K562 (cell line): ENCODE measurements around the gene PDZD2. TPM values are rescaled to one million over a fixed set of nuclear protein-coding genes. Genes with fewer than 3 reads are reported as not detected.

ENCODE experiments used
- ATAC-seq: fragments of 200-7000 bp; cut with Tn5 transposase; 3 replicates; pipeline ENCODE4 v1.9.1; 2020; ENCODE audit warnings: moderate library complexity
- BruUV-seq: library from RNA; stranded (reverse); fragments of 400-500 nt; replicated peaks from 2 replicates; lab custom pipeline; 2021; lab: Mats Ljungman, UMichigan
- CTCF ChIA-PET: fragments of 300-600 bp; formaldehyde crosslinking; extraction: SDS; loops from one replicate; lab custom pipeline; 2021; ENCODE audit warnings: low intra/inter-chr PET ratio; lab: Yijun Ruan, JAX
- POLR2A ChIA-PET: fragments of 300-600, 350-650 bp; sonication (Branson Sonifier 250); formaldehyde crosslinking; extraction: SDS; loops from one replicate; lab custom pipeline; 2021; ENCODE audit warnings: antibody characterized with exemption, inconsistent platforms; lab: Yijun Ruan, JAX
- DNase-seq, 4 experiments: peaks; one replicate each; pipeline versions ENCODE4 v3.0.0 to v3.0.0-alpha.2; 2011 to 2018; ENCODE audit warnings: low spot score in 3 of 4, mixed read lengths in 3 of 4; ENCODE audit errors: extremely low read depth in 1 of 4
- FAIRE-seq: peaks from 2 replicates; lab custom pipeline; 2011; peaks lifted over from hg19 to GRCh38; lab: Jason Lieb, UNC
- H2AFZ ChIP-seq: 2 replicates; pipeline ENCODE4 v1.6.0; 2011; ENCODE audit warnings: low read depth, low read length, control low read depth, inconsistent platforms
- H3K27ac ChIP-seq: fragments of 200-600 bp; 3 replicates; pipeline ENCODE4 v1.8.0; 2011; ENCODE audit warnings: low read depth, mild to moderate bottlenecking, control low read depth, inconsistent platforms, low read length, moderate library complexity, mixed read lengths; ENCODE audit errors: extremely low read depth
- H3K27me3 ChIP-seq, 2 experiments: fragments of 300-600 bp in 1 of 2; 2 replicates in 1 of 2; 3 replicates in 1 of 2; pipeline versions ENCODE4 v1.6.0 to v1.8.0; 2011; ENCODE audit warnings: inconsistent platforms in 2 of 2, low read length in 2 of 2, mild to moderate bottlenecking in 1 of 2, mixed read lengths in 1 of 2, moderate library complexity in 1 of 2; ENCODE audit not compliant: control insufficient read depth in 2 of 2, insufficient read depth in 2 of 2
- H3K36me3 ChIP-seq: fragments of 300-600 bp; 3 replicates; pipeline ENCODE4 v1.8.0; 2011; ENCODE audit warnings: mild to moderate bottlenecking, low read length, inconsistent platforms; ENCODE audit not compliant: control insufficient read depth, insufficient read depth
- H3K4me1 ChIP-seq, 2 experiments: fragments of 200-600 bp in 1 of 2; replicated peaks in 1 of 2; 2 replicates in 1 of 2; 3 replicates in 1 of 2; pipeline versions ENCODE4 v1.5.1 to v1.8.0; 2011; ENCODE audit warnings: inconsistent platforms in 2 of 2, low read length in 2 of 2, mild to moderate bottlenecking in 1 of 2, mixed read lengths in 1 of 2, moderate library complexity in 1 of 2; ENCODE audit not compliant: control insufficient read depth in 2 of 2, insufficient read depth in 2 of 2
- H3K4me2 ChIP-seq: 2 replicates; pipeline ENCODE4 v1.6.1; 2011; ENCODE audit warnings: low read length, control low read depth, inconsistent platforms, mixed read lengths; ENCODE audit not compliant: insufficient read depth
- H3K4me3 ChIP-seq: fragments of 200-600 bp; sonication (generic), shearing (Covaris generic); 2 replicates; pipeline ENCODE4 v1.5.1; 2016; ENCODE audit warnings: control low read depth, inconsistent platforms
- H3K79me2 ChIP-seq: fragments of 200-600 bp; 3 replicates; pipeline ENCODE4 v1.8.0; 2011; ENCODE audit warnings: low read length, inconsistent platforms; ENCODE audit not compliant: control insufficient read depth, insufficient read depth
- H3K9ac ChIP-seq, 2 experiments: 2 replicates each; pipeline versions ENCODE4 v1.6.0 to v1.6.1; 2011; ENCODE audit warnings: low read depth in 2 of 2, low read length in 2 of 2, control low read depth in 1 of 2, inconsistent platforms in 1 of 2, mild to moderate bottlenecking in 1 of 2, mixed read lengths in 1 of 2; ENCODE audit not compliant: insufficient read depth in 1 of 2
- H3K9me1 ChIP-seq: one replicate; pipeline ENCODE4 v1.6.0; 2011; ENCODE audit warnings: inconsistent platforms, mild to moderate bottlenecking, low read length, moderate library complexity; ENCODE audit not compliant: control insufficient read depth, insufficient read depth
- H3K9me3 ChIP-seq: replicated peaks from 2 replicates; pipeline ENCODE4 v1.5.1; 2011; ENCODE audit warnings: low read depth, low read length, inconsistent platforms; ENCODE audit not compliant: control insufficient read depth, insufficient read depth
- H4K20me1 ChIP-seq: replicated peaks from 2 replicates; pipeline ENCODE4 v1.6.1; 2011; ENCODE audit warnings: low read length, inconsistent platforms, mixed read lengths; ENCODE audit not compliant: control insufficient read depth, insufficient read depth
- BCL6 ChIP-seq: fragments of 250-450 bp; sonication (Bioruptor Pico); IDR thresholded peaks from 2 replicates; pipeline ENCODE4 v1.4.0; 2020
- CCAR2 ChIP-seq: fragments of 200-400 bp; formaldehyde crosslinking; IDR thresholded peaks from 2 replicates; pipeline ENCODE4 v1.6.1; 2017; ENCODE audit warnings: mild to moderate bottlenecking, low read depth, low read length
- CSDE1 ChIP-seq, 2 experiments: fragments of 450-650 bp; IDR thresholded peaks; 2 replicates each; pipeline ENCODE4 v1.6.1; 2016; ENCODE audit warnings: mild to moderate bottlenecking in 1 of 2
- DPF2 ChIP-seq: fragments of 450-650 bp; IDR thresholded peaks from 2 replicates; pipeline ENCODE4 v1.6.1; 2016
- FOXA1 ChIP-seq: fragments of 450-650 bp; IDR thresholded peaks from 2 replicates; pipeline ENCODE4 v1.6.1; 2016; ENCODE audit warnings: mild to moderate bottlenecking, borderline replicate concordance
- FOXJ3 ChIP-seq: sonication (generic); formaldehyde crosslinking; IDR thresholded peaks from 2 replicates; pipeline ENCODE4 v1.4.0; 2020; ENCODE audit warnings: mild to moderate bottlenecking, missing genetic modification reagents
- FOXP4 ChIP-seq: sonication (generic); formaldehyde crosslinking; IDR thresholded peaks from 2 replicates; pipeline ENCODE4 v1.8.0; 2022; ENCODE audit warnings: mild to moderate bottlenecking, missing genetic modification reagents, borderline replicate concordance
- KLF16 ChIP-seq: IDR thresholded peaks from 2 replicates; pipeline ENCODE4 v1.6.1; 2016; ENCODE audit warnings: antibody characterized with exemption
- NR3C1 ChIP-seq: sonication (generic); formaldehyde crosslinking; IDR thresholded peaks from 2 replicates; pipeline ENCODE4 v1.8.1; 2022; ENCODE audit warnings: missing genetic modification reagents
- PHB2 ChIP-seq: fragments of 450-650 bp; IDR thresholded peaks from 2 replicates; pipeline ENCODE4 v1.6.1; 2017; ENCODE audit warnings: low read depth
- RNF219 ChIP-seq: fragments of 250-450 bp; sonication (Bioruptor Pico); IDR thresholded peaks from 2 replicates; pipeline ENCODE4 v1.5.0; 2022; ENCODE audit warnings: mild to moderate bottlenecking
- TCF3 ChIP-seq: sonication (generic); formaldehyde crosslinking; IDR thresholded peaks from 2 replicates; pipeline ENCODE4 v1.4.0; 2020; ENCODE audit warnings: mild to moderate bottlenecking, missing genetic modification reagents
- USF2 ChIP-seq: sonication (generic); formaldehyde crosslinking; IDR thresholded peaks from 2 replicates; pipeline ENCODE4 v1.5.0; 2020; ENCODE audit warnings: missing genetic modification reagents
- ZBED1 ChIP-seq: IDR thresholded peaks from 2 replicates; pipeline ENCODE4 v1.6.1; 2014
- ZC3H4 ChIP-seq: sonication (generic); formaldehyde crosslinking; IDR thresholded peaks from 2 replicates; pipeline ENCODE4 v1.9.0; 2021; ENCODE audit warnings: missing genetic modification reagents, borderline replicate concordance
- ZNF24 ChIP-seq: fragments of 450-650 bp; IDR thresholded peaks from 2 replicates; pipeline ENCODE4 v1.6.1; 2016
- WGBS: fragments of 100-300 bp; shearing (Covaris generic); methylation state at CpG from one replicate; pipeline ENCODE4 v1.1.6; 2016; ENCODE audit warnings: low coverage, mixed read lengths; ENCODE audit not compliant: insufficient coverage; ENCODE audit errors: missing lambda C conversion rate; 5-methylcytosine and 5-hydroxymethylcytosine counted together
- in situ Hi-C: fragments of 300-500 bp; cut with MboI; formaldehyde crosslinking; loops from 4 replicates; pipeline ENCODE4 v1.15.0; 2018; ENCODE audit warnings: inconsistent platforms, mixed read lengths
- intact Hi-C: fragments of 100-400 bp; cut with micrococcal nuclease; formaldehyde crosslinking; loops from 2 replicates; pipeline ENCODE4 v1.14.2; 2022
- polyA plus RNA-seq, 8 experiments: library from polyadenylated mRNA; depleted of rRNA in 4 of 8; stranded (reverse) in 5 of 8; unstranded in 3 of 8; fragments of >200 nt; fragmentation: Nextera tagmentation in 2 of 8; fragmentation: Illumina TruSeq in 1 of 8; extraction: Ambion mirVana in 2 of 8; extraction: Trizol in 1 of 8; gene quantifications; 2 replicates each; pipeline versions ENCODE4 v1.2.1 to v1.2.3, GENCODE V29; 2011 to 2014; ENCODE audit warnings: inconsistent platforms in 1 of 8, missing spikeins in 1 of 8
- total RNA-seq, 7 experiments: library from RNA; depleted of rRNA in 6 of 7; stranded (reverse); fragments of >200 nt in 6 of 7; fragmentation: Illumina TruSeq in 2 of 7; extraction: Trizol in 2 of 7; gene quantifications; 2 replicates each; pipeline versions ENCODE4 v1.2.1 to v1.2.3, GENCODE V29; 2011 to 2021; ENCODE audit warnings: low replicate concordance in 1 of 7

The PDZD2 gene
- total and polyA plus RNA-seq, 9 of the 15 experiments (the other 6 are each of a cell fraction or from before 2014, with no cell fraction given) = 0.02 to 0.08 (median 0.04) TPM; not detected in 6

- TF ChIP-seq RNF219 (CRISPR knock-in tag) (no peak), PHB2 (no peak), CCAR2 (no peak), BCL6 (no peak), ZNF24 (no peak), KLF16 (no peak), DPF2 (no peak), ZC3H4 (CRISPR knock-in tag) (no peak), TCF3 (no peak)
These were observed 305.9 kb downstream of the PDZD2 start (continued) for GRCh38 chr5:31944684-31945445.

GRCh38 chr5:31948006-31948405, 309.1 kb downstream of the PDZD2 start:
- 0% methylated on average over 5 of the region's 5 CpGs for whole genome bisulfite sequencing
- no peak overlapping the region for H3K27ac ChIP-seq
- ChIA-PET CTCF (no interaction called here), POLR2A (interaction anchor here (0.7 kb wide), 1 partner anchor 40 kb away, joined by 3 read pairs; no protein-coding TSS in a partner anchor)
- no peaks in the 10 kb centered on the region for H3K9me3 ChIP-seq
- DNase-seq (no peak), ATAC-seq (no peak), FAIRE-seq (no peak)
- H3K9ac ChIP-seq = no peak overlapping the region
- TF ChIP-seq ZBED1 = no peak
- TF ChIP-seq USF2 (CRISPR knock-in tag) = no peak
- no peak for TF ChIP-seq FOXP4 (CRISPR knock-in tag)
- TF ChIP-seq FOXJ3 = no peak
- no peak for TF ChIP-seq FOXA1
- TF ChIP-seq NR3C1 = no peak
- TF ChIP-seq CSDE1 (IDR thresholded peaks at IDR 0.05) = no peak
- no peak overlapping the region for H3K4me2 ChIP-seq
- no peaks in the 10 kb centered on the region for H3K4me1 ChIP-seq
- no TSS peak for BruUV-seq
- no peak overlapping the region for H2AFZ ChIP-seq
- intact Hi-C loops = no loop called here
- H3K79me2 ChIP-seq = no peaks in the 10 kb centered on the region
- no peaks in the 10 kb centered on the region for H3K36me3 ChIP-seq
- no peak overlapping the region for H3K4me3 ChIP-seq
- H3K27me3 ChIP-seq = peaks cover 13 to 14% of the 10 kb centered on the region in 2 experiments; a peak in 3 of 5 replicates
- in situ Hi-C loops = no loop called here
- H4K20me1 ChIP-seq = no peaks in the 10 kb centered on the region
- no peaks in the 10 kb centered on the region for H3K9me1 ChIP-seq
